ENCODE data around the gene MAMSTR.
A peak's percentile ranks its signal among the peaks of the same experiment; 100 is the strongest.

The MAMSTR gene

DNA sequence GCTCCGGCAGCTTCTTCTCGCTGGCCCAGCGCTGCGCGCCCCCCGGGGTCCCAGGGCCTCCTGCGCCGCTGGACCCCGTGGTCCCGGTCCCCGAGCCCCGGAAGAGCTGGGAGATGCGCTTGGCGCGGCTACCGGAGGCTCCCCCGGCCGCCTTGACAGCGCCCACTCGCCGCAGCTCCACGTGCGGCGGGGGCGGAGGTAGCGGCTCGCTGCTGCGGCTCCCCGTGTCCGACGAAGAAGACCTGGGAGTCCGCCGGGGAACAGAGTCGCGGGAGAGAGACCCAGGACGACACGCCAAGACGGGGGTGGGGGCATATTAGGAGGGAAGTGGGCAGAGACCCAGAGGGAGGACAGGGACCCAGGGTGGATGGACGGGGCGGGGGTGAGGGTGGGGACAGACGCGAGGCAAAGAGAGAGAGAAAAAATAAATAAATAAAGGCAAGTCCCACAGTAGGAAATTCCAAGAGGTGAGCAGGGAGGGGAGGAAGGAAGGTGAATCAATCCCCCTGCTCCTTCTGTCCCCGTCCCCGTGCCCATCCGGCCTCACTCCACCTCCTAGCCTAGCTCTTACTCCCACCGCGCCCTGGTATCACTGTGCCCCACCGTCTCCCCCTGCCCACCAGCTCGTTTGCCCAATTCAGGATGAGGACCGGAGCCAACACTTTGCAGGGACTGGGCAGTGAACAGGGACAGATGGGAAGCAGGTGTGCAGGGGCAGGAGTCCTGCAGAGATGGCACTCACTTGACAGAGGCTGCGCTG is 20.1 kb upstream of the MAMSTR start:
- TF ChIP-seq POLR2A (IDR thresholded peaks at IDR 0.05; ENCODE audit: low read length) (peak; percentile 4), GATA1 (IDR thresholded peaks at IDR 0.05; ENCODE audit: low read depth, low read length) (no peak)
- DNase-seq = no peak

DNA sequence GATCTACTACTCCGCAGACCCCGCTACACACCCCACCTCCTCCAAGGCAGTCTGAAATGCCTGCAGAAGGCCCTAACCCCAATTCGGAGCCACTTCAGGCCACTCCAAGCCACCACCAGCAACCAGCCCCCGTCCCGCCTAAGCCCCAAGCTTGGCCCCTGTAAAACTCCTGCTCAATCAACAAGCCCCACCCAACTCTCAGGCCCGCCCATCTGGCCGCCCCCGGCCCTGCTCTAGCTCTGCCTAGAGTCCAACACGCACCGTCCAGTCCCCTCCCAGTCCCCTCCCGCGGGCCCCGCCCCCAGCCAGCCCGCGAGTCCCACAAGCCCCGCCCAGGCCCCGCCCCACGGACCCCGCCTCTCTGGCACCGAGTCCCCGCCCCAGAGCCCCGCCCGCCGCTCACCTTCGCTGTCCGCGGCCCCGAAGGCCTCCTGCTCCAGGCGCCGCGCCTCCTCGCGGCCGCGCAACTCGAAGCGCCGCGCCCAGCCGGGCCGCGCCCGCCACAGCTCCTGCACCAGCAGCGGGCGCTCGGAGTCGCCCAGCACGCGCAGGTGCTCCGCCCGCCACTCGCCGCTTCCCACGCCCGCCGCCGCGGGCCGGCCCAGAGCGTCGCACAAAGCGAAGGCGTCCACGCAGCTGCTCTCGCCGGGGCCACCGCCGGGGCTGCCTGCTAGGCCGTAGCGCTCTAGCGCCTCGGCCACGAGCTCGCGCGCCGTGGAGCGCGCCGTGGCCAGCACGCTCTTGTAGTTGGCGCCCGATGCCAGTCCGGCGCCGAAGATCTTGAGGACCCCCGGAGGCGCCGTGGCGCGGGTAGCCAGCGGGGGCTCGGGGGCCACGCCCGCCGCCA is 19.3 kb upstream of the MAMSTR start:
- TF ChIP-seq GATA1 (IDR thresholded peaks at IDR 0.05; ENCODE audit: low read depth, low read length) (no peak), POLR2A (IDR thresholded peaks at IDR 0.05; ENCODE audit: low read length) (peak; percentile 36)
- DNase-seq = peak; percentile 91 to 93

DNA sequence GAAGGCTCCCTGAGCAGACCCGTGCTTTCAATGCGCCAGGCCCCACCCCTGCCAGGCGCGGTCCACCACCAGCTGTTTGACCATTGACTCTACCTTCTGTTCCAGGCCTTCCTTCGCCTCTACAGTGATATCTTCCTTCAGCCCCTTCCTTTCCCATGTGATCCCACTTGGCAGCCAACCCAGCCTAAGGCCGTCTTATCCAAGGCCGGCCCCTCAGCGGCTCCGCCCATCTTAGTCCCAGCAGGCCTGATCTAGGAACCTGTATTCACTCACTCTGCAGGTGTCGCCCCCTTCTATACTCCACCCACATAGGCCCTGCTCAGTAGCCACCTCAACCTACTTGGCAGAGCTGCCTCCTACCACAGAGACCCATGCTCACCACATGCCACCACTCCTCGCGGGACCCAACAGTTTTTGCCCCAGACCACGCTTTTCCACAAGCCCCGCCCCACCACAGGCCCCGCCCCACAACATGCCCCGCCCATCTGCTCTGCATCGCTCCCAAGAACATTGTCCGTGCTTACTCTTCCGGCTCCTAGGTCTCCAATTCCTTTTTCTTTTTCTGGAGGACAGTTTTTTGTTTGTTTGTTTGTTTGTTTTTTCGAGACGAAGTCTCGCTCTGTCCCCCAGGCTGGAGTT is 18.0 kb upstream of the MAMSTR start:
- TF ChIP-seq POLR2A (IDR thresholded peaks at IDR 0.05; ENCODE audit: low read length) = no peak
- TF ChIP-seq GATA1 (IDR thresholded peaks at IDR 0.05; ENCODE audit: low read depth, low read length) = no peak
- no peak for DNase-seq

DNA sequence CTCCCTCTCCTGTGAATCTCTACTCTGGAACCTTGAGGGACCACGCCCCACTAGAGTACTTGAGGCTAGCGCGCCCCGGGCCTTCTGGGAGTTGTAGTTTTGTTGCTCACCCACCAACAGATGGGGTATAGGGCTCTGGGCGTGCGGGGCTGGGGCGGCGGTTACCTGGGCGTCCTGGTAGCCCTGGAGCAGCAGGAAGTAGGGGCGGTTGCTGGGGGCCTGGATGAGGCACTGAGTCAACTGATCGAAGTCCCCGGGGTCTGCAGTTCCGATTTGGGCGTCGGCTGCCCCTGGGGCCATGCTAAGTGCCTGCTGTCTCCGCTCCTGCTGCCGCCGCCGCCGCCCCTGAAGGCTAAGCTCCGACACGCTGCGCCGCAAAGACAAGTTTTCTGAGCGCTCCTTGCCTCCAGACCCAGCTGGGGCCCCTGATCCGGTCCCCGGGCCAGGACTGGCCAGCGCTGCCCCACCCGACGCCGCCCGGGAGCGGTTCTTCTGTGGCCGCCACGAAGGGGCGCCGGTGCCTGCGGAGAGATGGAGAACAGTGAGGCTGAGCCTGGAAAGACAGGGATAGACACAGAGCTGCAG is 15.6 kb upstream of the MAMSTR start:
- no peak for DNase-seq
- no peak for TF ChIP-seq POLR2A (IDR thresholded peaks at IDR 0.05; ENCODE audit: low read length)
- TF ChIP-seq GATA1 (IDR thresholded peaks at IDR 0.05; ENCODE audit: low read depth, low read length) = no peak

DNA sequence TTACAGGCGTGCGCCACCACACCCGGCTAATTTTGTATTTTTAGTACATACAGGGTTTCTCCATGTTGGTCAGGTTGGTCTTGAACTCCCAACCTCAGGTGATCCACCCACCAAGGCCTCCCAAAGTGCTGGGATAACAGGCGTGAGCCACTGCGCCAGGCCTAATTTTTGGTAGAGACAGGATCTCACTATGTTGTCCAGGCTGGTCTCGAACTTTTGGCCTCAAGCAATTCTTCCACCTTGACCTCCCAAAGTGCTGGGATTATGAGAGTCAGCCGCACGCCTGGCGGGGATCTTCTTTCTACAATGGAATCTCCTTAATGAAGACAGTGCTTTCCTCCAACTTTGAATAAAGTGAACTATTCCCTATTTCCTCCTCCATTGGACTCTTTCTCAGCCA is 15.1 kb upstream of the MAMSTR start:
- no peak for DNase-seq
- TF ChIP-seq GATA1 (IDR thresholded peaks at IDR 0.05; ENCODE audit: low read depth, low read length) = no peak

DNA sequence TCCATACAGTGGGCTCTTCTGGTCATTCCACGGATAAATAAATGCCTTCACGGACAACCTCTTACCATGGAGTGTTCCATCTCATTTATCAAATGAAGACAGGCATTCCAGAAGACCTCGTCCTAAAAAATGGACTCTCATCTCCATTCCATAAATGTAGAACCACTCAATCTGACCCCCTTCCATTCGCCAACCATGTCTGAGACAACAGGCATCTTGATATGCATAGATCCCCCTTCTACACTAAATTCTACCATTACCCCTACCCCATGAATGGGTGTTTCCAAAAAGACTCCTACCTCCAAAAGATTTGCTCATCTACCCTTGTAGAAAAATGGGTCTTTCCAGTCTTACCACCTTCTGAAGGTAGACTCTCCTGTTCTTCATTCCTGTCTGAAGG is 11.9 kb upstream of the MAMSTR start:
- DNase-seq = no peak
- TF ChIP-seq POLR2A (IDR thresholded peaks at IDR 0.05; ENCODE audit: low read length) (no peak), GATA1 (IDR thresholded peaks at IDR 0.05; ENCODE audit: low read depth, low read length) (no peak)

DNA sequence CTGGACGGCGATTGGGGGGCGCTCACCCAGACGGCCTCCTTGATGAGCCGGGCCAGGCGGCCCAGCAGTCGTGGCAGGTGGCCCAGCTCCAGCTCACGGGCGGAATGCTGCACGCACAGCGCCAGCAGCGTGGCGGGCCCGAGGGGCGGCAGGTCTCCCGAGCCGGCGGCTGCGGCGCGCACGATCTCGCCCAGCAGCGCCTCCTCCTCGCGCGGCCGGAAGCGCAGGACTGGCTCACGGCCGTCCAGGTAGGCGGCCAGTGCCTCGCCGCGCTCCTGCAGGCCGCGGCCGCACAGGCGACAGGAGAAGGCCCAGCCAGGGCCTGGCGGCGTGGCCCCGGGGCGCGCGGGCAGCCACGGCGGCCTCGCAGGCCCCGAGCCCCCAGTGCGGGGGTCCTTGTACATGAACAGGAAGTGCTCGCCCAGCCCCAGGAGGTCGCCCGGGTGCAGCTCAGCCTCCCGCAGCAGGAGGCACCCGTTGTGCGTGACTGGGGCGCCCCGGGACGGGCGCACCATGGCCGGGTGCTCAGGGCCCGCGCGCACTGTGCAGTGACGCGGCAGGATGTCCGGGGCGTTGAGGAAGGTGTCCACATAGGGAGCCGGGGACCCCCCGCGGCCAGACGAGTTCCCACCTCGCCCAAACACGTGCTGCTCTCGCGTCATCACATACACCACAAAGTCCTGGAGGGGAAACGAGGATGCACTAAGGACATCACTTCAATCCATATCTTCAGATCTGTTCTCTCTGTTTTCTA is 9.6 kb upstream of the MAMSTR start:
- DNase-seq = no peak
- no peak for TF ChIP-seq GATA1 (IDR thresholded peaks at IDR 0.05; ENCODE audit: low read depth, low read length)
- no peak for TF ChIP-seq POLR2A (IDR thresholded peaks at IDR 0.05; ENCODE audit: low read length)

DNA sequence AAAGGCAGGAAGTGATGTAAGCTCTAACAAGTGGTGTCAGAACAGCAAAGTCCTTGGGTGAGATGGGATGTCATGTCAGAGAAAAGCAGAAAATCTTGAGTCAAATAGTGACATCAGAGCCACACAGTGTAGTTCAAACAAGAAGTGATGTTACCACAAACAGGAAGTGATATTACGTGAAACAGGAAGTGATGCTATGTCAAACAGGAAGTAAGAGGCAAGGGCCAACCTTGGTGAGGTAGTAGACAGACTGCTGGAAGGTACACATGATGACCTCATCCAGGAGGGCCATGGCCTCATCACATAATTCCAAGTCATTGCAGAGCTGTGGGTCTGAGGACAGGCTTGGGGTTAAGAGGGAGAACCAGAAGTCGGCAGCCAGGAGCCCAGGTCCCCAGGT is 7.0 kb upstream of the MAMSTR start:
- no peak for DNase-seq
- TF ChIP-seq GATA1 (IDR thresholded peaks at IDR 0.05; ENCODE audit: low read depth, low read length) (no peak), POLR2A (IDR thresholded peaks at IDR 0.05; ENCODE audit: low read length) (no peak)

DNA sequence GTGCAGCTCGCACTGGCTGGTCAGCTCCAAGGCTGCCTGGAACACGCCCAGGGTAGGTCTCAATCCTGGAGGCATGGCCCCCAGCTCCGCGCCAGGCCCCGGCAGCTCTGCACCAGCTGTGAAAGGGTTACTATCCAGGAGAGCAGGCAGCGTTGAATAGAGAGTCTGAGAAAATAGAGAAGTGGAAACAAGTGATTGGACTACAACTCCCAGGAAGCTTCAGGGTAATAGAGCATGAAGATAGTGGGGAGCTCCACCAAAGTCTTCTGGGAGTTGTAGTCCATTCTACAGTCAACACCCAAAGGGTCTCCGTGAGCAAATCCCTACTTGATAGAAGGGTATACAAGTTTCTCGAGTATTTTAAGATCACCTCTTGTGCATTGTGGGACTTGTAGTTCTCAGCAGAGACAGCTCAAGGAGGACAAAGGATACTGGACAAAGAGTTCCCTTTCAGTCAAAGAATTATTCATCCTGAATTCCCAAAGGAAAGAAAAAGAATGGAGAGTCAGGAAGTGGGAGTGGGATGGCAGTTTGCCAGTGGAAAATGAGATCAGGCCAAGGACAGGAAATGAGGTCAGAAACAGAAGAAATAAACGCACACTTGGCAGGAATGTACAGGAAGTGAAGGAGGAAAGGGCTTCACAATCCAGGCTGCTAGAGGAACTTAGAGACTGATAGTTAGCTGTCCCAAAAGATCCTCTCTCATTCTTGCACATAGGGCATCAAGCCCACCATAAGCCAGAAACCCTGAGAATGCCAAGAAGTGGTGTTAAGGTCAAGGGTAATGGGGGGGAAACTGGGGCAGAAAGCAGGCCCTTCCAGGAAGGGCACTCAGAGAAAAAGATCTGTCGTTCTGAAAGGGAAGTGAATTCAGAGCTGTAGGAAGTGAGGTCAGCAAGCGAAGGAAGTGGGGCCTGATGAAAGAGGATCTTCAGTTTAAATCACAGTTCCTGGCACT is 5.5 kb upstream of the MAMSTR start:
- TF ChIP-seq POLR2A (IDR thresholded peaks at IDR 0.05; ENCODE audit: low read length) (no peak), GATA1 (IDR thresholded peaks at IDR 0.05; ENCODE audit: low read depth, low read length) (no peak)
- DNase-seq = peak; percentile 72 to 77

DNA sequence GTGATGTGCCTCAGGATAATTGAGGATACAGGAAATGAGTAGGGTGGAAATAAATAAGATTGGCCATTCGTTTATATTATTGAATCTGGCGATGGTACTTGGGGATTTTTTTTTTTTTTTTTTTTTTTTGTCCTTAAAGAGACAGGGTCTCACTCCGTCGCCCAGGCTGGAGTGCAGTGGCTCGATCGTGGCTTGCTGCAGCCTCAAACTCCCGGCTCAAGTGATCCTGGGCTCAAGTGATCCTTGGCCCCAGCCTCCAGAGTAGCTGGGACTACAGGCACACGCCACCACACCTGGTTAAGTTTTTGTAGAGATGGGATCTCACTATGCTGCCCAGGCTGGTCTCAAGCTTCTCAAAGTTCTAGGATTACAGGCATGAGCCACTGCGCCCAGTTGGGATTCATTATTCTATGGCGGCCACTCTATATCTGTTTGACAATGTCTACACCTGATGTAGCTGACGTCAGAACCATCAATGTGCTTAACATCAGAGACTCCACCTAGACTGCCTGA is 2.7 kb upstream of the MAMSTR start:
- no peak for DNase-seq
- TF ChIP-seq GATA1 (IDR thresholded peaks at IDR 0.05; ENCODE audit: low read depth, low read length) (no peak), POLR2A (IDR thresholded peaks at IDR 0.05; ENCODE audit: low read length) (no peak)

DNA sequence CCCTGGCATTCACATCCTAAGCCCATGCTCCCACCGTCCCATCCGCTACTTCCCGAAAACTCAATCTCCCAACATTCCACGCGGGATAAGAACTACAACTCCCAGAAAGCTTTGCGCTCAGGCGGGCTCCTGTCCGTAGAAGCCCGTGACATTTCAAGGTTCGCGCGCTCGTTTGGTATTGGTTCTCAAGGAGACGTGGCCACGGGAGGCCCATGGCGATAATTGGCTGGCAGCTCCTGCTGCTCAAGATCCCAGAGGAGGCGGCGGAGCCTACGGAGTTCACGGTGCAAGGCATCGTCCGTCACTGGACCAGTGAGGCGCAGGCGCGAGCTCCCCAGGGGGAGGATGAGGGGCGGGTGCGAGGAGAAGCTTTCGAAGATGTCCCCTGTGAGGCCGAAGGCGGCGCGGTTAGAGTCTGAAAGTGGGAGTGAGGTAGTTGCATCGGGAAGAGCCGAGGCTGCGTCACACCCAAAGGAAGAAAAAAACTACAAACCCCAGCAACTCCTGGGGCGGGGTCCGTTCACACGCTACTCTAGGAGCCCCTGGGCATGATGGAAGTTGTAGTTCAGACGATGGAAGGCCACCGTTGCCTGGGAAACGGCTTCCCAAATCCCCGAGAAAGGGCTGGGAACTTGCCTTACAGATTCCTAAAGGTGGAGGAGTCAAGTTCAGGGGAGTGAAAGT is 1.2 kb upstream of the MAMSTR start:
- peak; percentile 96 to 97 for DNase-seq
- no peak for TF ChIP-seq GATA1 (IDR thresholded peaks at IDR 0.05; ENCODE audit: low read depth, low read length)
- TF ChIP-seq POLR2A (IDR thresholded peaks at IDR 0.05; ENCODE audit: low read length) = peak; percentile 72

DNA sequence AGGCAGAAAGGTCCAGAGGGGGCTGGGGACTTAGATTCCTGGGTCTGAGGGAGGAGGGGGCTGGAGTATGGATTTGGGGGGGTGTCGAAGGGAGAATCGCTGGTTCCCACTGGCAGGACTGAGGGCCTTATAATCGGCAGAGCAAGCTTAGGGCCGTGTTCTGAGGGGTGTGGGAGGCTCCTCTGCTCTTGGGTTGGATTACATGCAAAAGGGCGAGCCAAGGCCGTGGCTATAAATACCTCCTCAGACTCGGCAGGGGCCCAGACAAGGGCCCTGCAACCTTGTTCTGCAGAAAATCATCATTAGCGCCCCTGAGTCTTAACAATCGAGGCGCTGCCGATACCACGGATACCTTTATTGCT is 707 bp upstream of the MAMSTR start:
- TF ChIP-seq POLR2A (IDR thresholded peaks at IDR 0.05; ENCODE audit: low read length) (no peak), GATA1 (IDR thresholded peaks at IDR 0.05; ENCODE audit: low read depth, low read length) (no peak)
- no peak for DNase-seq

All from erythroblast (primary cell).